A673 (cell line): ENCODE measurements around the gene NKD2. TPM values are rescaled to one million over a fixed set of nuclear protein-coding genes. Genes with fewer than 3 reads are reported as not detected.

Experiments used
- BruUV-seq: library from RNA; stranded (reverse); fragments of 400-500 nt; replicated peaks from 2 replicates; lab custom pipeline; 2021; lab: Mats Ljungman, UMichigan
- CTCF ChIA-PET: fragments of 300-600 bp; sonication (Branson Sonifier 250); formaldehyde crosslinking; loops from one replicate; lab custom pipeline; 2022; ENCODE audit warnings: antibody characterized with exemption; lab: Charles Lee
- POLR2A ChIA-PET: fragments of 300-600 bp; sonication (Branson Sonifier 250); formaldehyde crosslinking; loops from one replicate; lab custom pipeline; 2022; ENCODE audit warnings: antibody characterized with exemption; ENCODE audit not compliant: low non-redundant PET; lab: Charles Lee
- DNase-seq: peaks from one replicate; pipeline ENCODE4 v3.0.0-alpha.2; 2015; ENCODE audit warnings: low spot score
- H3K27ac ChIP-seq: fragments of 200-600 bp; sonication (generic); 2 replicates; pipeline ENCODE4 v1.5.1; 2016; ENCODE audit warnings: mixed run types, low read depth, mild to moderate bottlenecking, mixed read lengths, antibody characterized with exemption, low read length; ENCODE audit not compliant: poor library complexity, severe bottlenecking
- H3K27me3 ChIP-seq: fragments of 200-600 bp; sonication (generic); replicated peaks from 2 replicates; pipeline ENCODE4 v1.6.1; 2017; ENCODE audit warnings: mixed run types, low read depth, mild to moderate bottlenecking, mixed read lengths, antibody characterized with exemption, low read length; ENCODE audit not compliant: insufficient read depth, poor library complexity
- H3K36me3 ChIP-seq: fragments of 200-600 bp; sonication (generic); 2 replicates; pipeline ENCODE4 v1.6.1; 2016; ENCODE audit warnings: mixed run types, mild to moderate bottlenecking, mixed read lengths, antibody characterized with exemption, low read length; ENCODE audit not compliant: insufficient read depth, poor library complexity, severe bottlenecking
- H3K4me1 ChIP-seq: fragments of 200-600 bp; sonication (generic); 2 replicates; pipeline ENCODE4 v1.6.1; 2017; ENCODE audit warnings: mixed run types, mild to moderate bottlenecking, mixed read lengths, antibody characterized with exemption, low read length; ENCODE audit not compliant: insufficient read depth, poor library complexity, severe bottlenecking
- H3K4me3 ChIP-seq: fragments of 200-600 bp; sonication (generic); 2 replicates; pipeline ENCODE4 v1.5.1; 2016; ENCODE audit warnings: low read depth, mixed run types, mild to moderate bottlenecking, mixed read lengths, low read length; ENCODE audit not compliant: poor library complexity, severe bottlenecking
- H3K9me3 ChIP-seq: fragments of 200-600 bp; sonication (generic); 2 replicates; pipeline ENCODE4 v1.6.1; 2016; ENCODE audit warnings: mixed run types, low read depth, mild to moderate bottlenecking, mixed read lengths, antibody characterized with exemption, low read length; ENCODE audit not compliant: poor library complexity, severe bottlenecking
- CTCF ChIP-seq: fragments of 300-800, 200-600 bp; sonication (generic); conservative IDR thresholded peaks from 2 replicates; pipeline ENCODE4 v1.5.1; 2017; ENCODE audit warnings: low read depth, mild to moderate bottlenecking, antibody characterized with exemption, low read length, moderate library complexity, mixed read lengths
- EZH2 ChIP-seq: fragments of 200-600 bp; sonication (generic); IDR thresholded peaks from 2 replicates; pipeline ENCODE4 v1.6.1; 2017; ENCODE audit warnings: borderline replicate concordance, low read depth, mild to moderate bottlenecking, mixed read lengths, antibody characterized with exemption, low read length; ENCODE audit not compliant: poor library complexity, severe bottlenecking
- intact Hi-C: fragments of 100-400 bp; cut with micrococcal nuclease; formaldehyde crosslinking; loops from one replicate; pipeline ENCODE4 v1.10.0; 2022; ENCODE audit not compliant: unreplicated experiment
- total RNA-seq: library from RNA; stranded (reverse); gene quantifications from 2 replicates; pipeline ENCODE4 v1.2.3, GENCODE V29; 2021

The NKD2 gene
- total RNA-seq, 1 experiment from 2014 or later: 23.5 TPM

DNA sequence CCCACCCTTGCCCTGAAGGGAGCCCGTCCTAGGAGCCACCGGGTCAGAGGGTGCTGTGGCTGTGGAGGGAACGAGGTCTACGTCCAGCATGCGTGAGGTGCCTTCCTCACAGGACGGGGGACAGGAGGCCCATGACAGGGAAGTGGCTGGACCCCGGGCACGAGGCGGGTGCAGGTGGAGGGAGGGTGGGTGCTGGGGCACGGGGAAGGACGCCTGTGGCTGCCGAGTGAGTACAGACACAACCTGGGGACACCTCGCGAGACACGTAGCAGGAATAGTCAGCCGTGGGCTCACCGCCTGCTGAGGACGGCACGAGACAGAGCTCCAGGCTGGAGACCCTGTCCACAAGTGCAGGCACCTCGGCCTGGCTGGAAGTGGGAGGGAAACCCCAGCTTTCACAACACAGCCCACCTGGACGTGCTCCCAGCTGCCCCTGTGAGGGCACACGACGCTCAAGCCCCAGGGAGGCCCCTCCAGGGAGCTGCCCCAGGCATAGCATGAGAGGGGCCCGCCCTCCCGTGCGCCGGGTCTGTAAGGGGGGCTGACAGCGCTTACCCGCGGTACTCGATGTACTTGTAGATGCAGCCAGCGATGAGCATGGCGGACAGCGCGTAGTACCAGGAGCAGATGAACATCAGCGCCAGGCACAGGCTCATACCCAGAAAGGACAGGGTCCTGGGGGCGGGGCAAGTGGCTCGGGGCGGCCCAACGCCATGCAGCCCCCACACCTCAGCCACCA is 66.4 kb downstream of the NKD2 start:
- Histone ChIP-seq H3K9me3 (no peaks in the 10 kb centered on the region), H3K36me3 (peaks cover 3% of the 10 kb centered on the region), H3K27ac (no peak overlapping the region), H3K4me3 (no peak overlapping the region), H3K27me3 (no peaks in the 10 kb centered on the region), H3K4me1 (no peaks in the 10 kb centered on the region)
- ChIA-PET CTCF (no interaction called here), POLR2A (no interaction called here)
- BruUV-seq: no TSS peak
- no peak for DNase-seq
- intact Hi-C loops: no loop called here
- TF ChIP-seq EZH2: no peak
- TF ChIP-seq CTCF: no peak

DNA sequence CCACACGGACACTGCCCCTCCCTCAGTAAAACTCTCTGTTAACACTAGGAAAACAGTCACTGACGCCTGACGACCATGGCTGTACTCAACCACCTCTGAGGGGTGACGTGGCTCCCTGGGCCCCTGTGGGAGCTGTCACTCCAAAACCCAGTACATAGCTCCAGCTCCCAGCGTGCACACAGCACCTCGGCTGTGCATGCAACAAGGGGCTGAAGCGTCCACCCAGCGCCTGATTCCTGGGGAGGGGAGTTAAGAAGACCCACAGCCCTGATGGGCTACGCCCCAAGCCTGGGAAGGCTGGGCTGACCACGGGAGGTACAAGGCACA is 66.9 kb downstream of the NKD2 start:
- POLR2A ChIA-PET: no interaction called here
- CTCF ChIA-PET: no interaction called here

GRCh38 chr5:1075931-1076330 is 67.3 kb downstream of the NKD2 start:
- POLR2A ChIA-PET: no interaction called here
- DNase-seq: no peak
- Histone ChIP-seq H3K9me3 (no peaks in the 10 kb centered on the region), H3K36me3 (peaks cover 3% of the 10 kb centered on the region), H3K27me3 (no peaks in the 10 kb centered on the region), H3K4me1 (no peaks in the 10 kb centered on the region), H3K4me3 (no peak overlapping the region), H3K27ac (no peak overlapping the region)
- intact Hi-C loops: no loop called here
- BruUV-seq: no TSS peak
- CTCF ChIA-PET: no interaction called here
- TF ChIP-seq EZH2: no peak
- TF ChIP-seq CTCF: no peak

More for the DNA sequence above, 66.9 kb downstream of the NKD2 start:
- peaks cover 3% of the 10 kb centered on the region for H3K36me3 ChIP-seq
- no peaks in the 10 kb centered on the region for H3K4me1 ChIP-seq
- no peak overlapping the region for H3K27ac ChIP-seq
- intact Hi-C loops: no loop called here
- no TSS peak for BruUV-seq
- H3K27me3 ChIP-seq: no peaks in the 10 kb centered on the region
- no peaks in the 10 kb centered on the region for H3K9me3 ChIP-seq
- H3K4me3 ChIP-seq: no peak overlapping the region
- TF ChIP-seq EZH2: no peak
- no peak for TF ChIP-seq CTCF
- no peak for DNase-seq
